A549 (cell line): ENCODE measurements around the gene TMEM143.

ENCODE experiments used
- EHMT2 ChIP-seq: fragments of 200-600 bp; sonication (generic); IDR thresholded peaks from 2 replicates; pipeline ENCODE4 v1.6.1; 2016; ENCODE audit warnings: antibody characterized with exemption, low read depth, mild to moderate bottlenecking, moderate library complexity
- EP300 ChIP-seq, 2 experiments: fragments of >200 bp; sonication (Bioruptor Twin); formaldehyde crosslinking; IDR thresholded peaks; 2 replicates in 1 of 2; 3 replicates in 1 of 2; pipeline ENCODE4 v1.6.1; 2016 to 2017
- GATA3 ChIP-seq: IDR thresholded peaks from 2 replicates; pipeline ENCODE4 v1.6.1; 2012; ENCODE audit warnings: borderline replicate concordance
- HDAC2 ChIP-seq: fragments of 200-600 bp; sonication (generic); IDR thresholded peaks from 2 replicates; pipeline ENCODE4 v1.6.1; 2016
- JUN ChIP-seq, 2 experiments: fragments of >200 bp; sonication (Bioruptor Twin); formaldehyde crosslinking; IDR thresholded peaks; 2 replicates in 1 of 2; 3 replicates in 1 of 2; pipeline ENCODE4 v1.6.1; 2016 to 2017
- MAZ ChIP-seq: fragments of 150-350 bp; IDR thresholded peaks from 2 replicates; pipeline ENCODE4 v1.6.1; 2014; ENCODE audit warnings: antibody characterized with exemption, low read depth, low read length, borderline replicate concordance
- NPAS2 ChIP-seq: fragments of 250-450 bp; sonication (Bioruptor Pico); IDR thresholded peaks from 2 replicates; pipeline ENCODE4 v1.8.0; 2022; ENCODE audit warnings: mild to moderate bottlenecking, moderate library complexity, borderline replicate concordance
- POLR2A ChIP-seq: IDR thresholded peaks from 2 replicates; pipeline ENCODE4 v1.6.1; 2012; ENCODE audit warnings: mild to moderate bottlenecking, low read length
- TFCP2L1 ChIP-seq: fragments of 250-450 bp; sonication (Bioruptor Pico); IDR thresholded peaks from 2 replicates; pipeline ENCODE4 v1.5.0; 2021; ENCODE audit warnings: mild to moderate bottlenecking
- ZC3H11A ChIP-seq: fragments of 450-650 bp; IDR thresholded peaks from 2 replicates; pipeline ENCODE4 v1.6.1; 2014; ENCODE audit warnings: antibody characterized with exemption, mild to moderate bottlenecking
- ZFP36 ChIP-seq: fragments of 450-650 bp; IDR thresholded peaks from 2 replicates; pipeline ENCODE4 v1.6.1; 2014; ENCODE audit warnings: borderline replicate concordance; ENCODE audit not compliant: partially characterized antibody
- TF ChIP-seq, protein P1 (sequence below): fragments of >200 bp; sonication (Bioruptor Twin); formaldehyde crosslinking; IDR thresholded peaks from 3 replicates; pipeline ENCODE4 v1.5.1; 2016

DNA sequence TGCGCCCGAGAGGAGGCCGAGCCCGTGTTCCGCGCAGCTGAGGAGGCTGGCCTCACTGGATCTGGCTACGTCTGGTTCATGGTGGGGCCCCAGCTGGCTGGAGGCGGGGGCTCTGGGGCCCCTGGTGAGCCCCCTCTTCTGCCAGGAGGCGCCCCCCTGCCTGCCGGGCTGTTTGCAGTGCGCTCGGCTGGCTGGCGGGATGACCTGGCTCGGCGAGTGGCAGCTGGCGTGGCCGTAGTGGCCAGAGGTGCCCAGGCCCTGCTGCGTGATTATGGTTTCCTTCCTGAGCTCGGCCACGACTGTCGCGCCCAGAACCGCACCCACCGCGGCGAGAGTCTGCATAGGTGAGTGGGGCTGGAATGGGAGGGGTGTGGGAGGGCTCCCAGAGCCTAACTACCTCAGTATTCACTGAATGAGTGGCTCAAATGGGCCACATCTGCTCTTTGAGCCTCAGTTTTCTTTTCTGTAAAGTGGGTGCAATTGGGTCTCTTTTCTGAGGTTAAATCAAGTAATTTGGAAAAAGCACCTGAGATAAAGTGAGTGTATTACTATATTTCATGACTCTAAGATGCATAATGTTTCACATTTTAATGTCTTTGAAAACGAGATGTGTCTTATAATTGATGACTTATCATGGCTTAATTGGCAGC is 41.4 kb upstream of the TMEM143 start:
- TF ChIP-seq TFCP2L1 (no peak), HDAC2 (no peak), EHMT2 (no peak), MAZ (no peak), ZFP36 (no peak), ZC3H11A (no peak), JUN (IDR thresholded peaks at IDR 0.05) (no peak), NPAS2 (CRISPR knock-in tag) (no peak), GATA3 (no peak), POLR2A (no peak), EP300 (IDR thresholded peaks at IDR 0.05) (no peak)
- TF ChIP-seq, protein P1, sequence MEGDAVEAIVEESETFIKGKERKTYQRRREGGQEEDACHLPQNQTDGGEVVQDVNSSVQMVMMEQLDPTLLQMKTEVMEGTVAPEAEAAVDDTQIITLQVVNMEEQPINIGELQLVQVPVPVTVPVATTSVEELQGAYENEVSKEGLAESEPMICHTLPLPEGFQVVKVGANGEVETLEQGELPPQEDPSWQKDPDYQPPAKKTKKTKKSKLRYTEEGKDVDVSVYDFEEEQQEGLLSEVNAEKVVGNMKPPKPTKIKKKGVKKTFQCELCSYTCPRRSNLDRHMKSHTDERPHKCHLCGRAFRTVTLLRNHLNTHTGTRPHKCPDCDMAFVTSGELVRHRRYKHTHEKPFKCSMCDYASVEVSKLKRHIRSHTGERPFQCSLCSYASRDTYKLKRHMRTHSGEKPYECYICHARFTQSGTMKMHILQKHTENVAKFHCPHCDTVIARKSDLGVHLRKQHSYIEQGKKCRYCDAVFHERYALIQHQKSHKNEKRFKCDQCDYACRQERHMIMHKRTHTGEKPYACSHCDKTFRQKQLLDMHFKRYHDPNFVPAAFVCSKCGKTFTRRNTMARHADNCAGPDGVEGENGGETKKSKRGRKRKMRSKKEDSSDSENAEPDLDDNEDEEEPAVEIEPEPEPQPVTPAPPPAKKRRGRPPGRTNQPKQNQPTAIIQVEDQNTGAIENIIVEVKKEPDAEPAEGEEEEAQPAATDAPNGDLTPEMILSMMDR: no peak
